BLaER1 treated with 17β-estradiol and CSF1 and Interleukin-3, amounts not matched to agents 10 nM and 100 nM (cell line): Measurements from ENCODE around the gene MRPL24.

Experiments used
- H3K27ac ChIP-seq, 11 experiments: shearing (Covaris generic); formaldehyde crosslinking; 2 replicates each; pipeline ENCODE4 v1.8.1; 2022
- H3K27me3 ChIP-seq, 11 experiments: shearing (Covaris generic); formaldehyde crosslinking; 2 replicates each; pipeline ENCODE4 v1.8.1; 2022
- H3K36me3 ChIP-seq, 11 experiments: shearing (Covaris generic); formaldehyde crosslinking; 2 replicates each; pipeline ENCODE4 v1.8.1; 2022
- H3K4me1 ChIP-seq, 10 experiments: shearing (Covaris generic); formaldehyde crosslinking; 2 replicates each; pipeline ENCODE4 v1.8.1; 2022
- H3K4me2 ChIP-seq, 11 experiments: shearing (Covaris generic); formaldehyde crosslinking; 2 replicates each; pipeline ENCODE4 v1.8.1; 2022
- H3K4me3 ChIP-seq, 10 experiments: shearing (Covaris generic); formaldehyde crosslinking; 2 replicates each; pipeline ENCODE4 v1.8.1; 2022
- H3K9ac ChIP-seq, 11 experiments: shearing (Covaris generic); formaldehyde crosslinking; 2 replicates each; pipeline ENCODE4 v1.8.1; 2022
- H3K9me3 ChIP-seq, 11 experiments: shearing (Covaris generic); formaldehyde crosslinking; replicated peaks in 1 of 11; 2 replicates each; pipeline ENCODE4 v1.8.1; 2022
- H4K20me1 ChIP-seq, 11 experiments: shearing (Covaris generic); formaldehyde crosslinking; 2 replicates each; pipeline ENCODE4 v1.8.1; 2022
- Cebpa-rat ChIP-seq, 11 experiments: shearing (Covaris generic); IDR thresholded peaks; 2 replicates each; pipeline ENCODE4 v1.8.1; 2022

The MRPL24 gene

GRCh38 chr1:156728599-156729462, 12.1 kb downstream of the MRPL24 start, which contains the start of gene ISG20L2:
TSS of gene ISG20L2 (minus strand) at chr1:156728766. CDS start at chr1:156727652, 1,114 bp downstream.
- H3K9ac ChIP-seq: peak within 1 kb of the TSS; percentile 80 to 91 (median 86)
- peaks cover 30 to 43% (median 37%) of the 10 kb centered on the region in 11 experiments for H4K20me1 ChIP-seq
- H3K27ac ChIP-seq: peak within 1 kb of the TSS; percentile 65 to 87 (median 85)
- no peaks in the 10 kb centered on the region for H3K27me3 ChIP-seq
- TF ChIP-seq Cebpa-rat (IDR thresholded peaks at IDR 0.05): no peak
- peaks cover 34 to 52% (median 46%) of the 10 kb centered on the region in 10 experiments for H3K4me1 ChIP-seq
- H3K4me2 ChIP-seq: peak within 1 kb of the TSS; percentile 94 to 100 (median 97)
- H3K36me3 ChIP-seq: peaks cover 26 to 56% (median 37%) of the 10 kb centered on the region in 11 experiments
- H3K4me3 ChIP-seq: peak within 1 kb of the TSS; percentile 66 to 98 (median 84)
- H3K9me3 ChIP-seq: no peaks in the 10 kb centered on the region

- Histone ChIP-seq H3K9me3 (no peaks in the 10 kb centered on the region), H3K36me3 (peaks cover 27 to 56% (median 37%) of the 10 kb centered on the region in 11 experiments), H3K4me2 (peak within 1 kb of the TSS; percentile 94 to 100 (median 97)), H3K27me3 (no peaks in the 10 kb centered on the region), H3K4me1 (peaks cover 34 to 52% (median 47%) of the 10 kb centered on the region in 10 experiments), H3K4me3 (peak within 1 kb of the TSS; percentile 66 to 98 (median 84)), H4K20me1 (peaks cover 38 to 50% (median 45%) of the 10 kb centered on the region in 11 experiments), H3K27ac (peak within 1 kb of the TSS; percentile 65 to 87 (median 85)), H3K9ac (peak within 1 kb of the TSS; percentile 80 to 91 (median 86))
- no peak for TF ChIP-seq Cebpa-rat (IDR thresholded peaks at IDR 0.05)
These were observed 12.8 kb downstream of the MRPL24 start, which contains the start of gene METTL25B for GRCh38 chr1:156727926-156728598. TSS of gene METTL25B (plus strand) at chr1:156728469. CDS start at chr1:156729105, 636 bp downstream.

- no peak for TF ChIP-seq Cebpa-rat (IDR thresholded peaks at IDR 0.05)
- Histone ChIP-seq H4K20me1 (peaks cover 42 to 56% (median 51%) of the 10 kb centered on the region in 11 experiments), H3K27me3 (no peaks in the 10 kb centered on the region), H3K9me3 (no peaks in the 10 kb centered on the region), H3K9ac (peak overlapping the region; percentile 80 to 91 (median 86)), H3K4me1 (peaks cover 34 to 52% (median 47%) of the 10 kb centered on the region in 10 experiments), H3K36me3 (peaks cover 30 to 56% (median 37%) of the 10 kb centered on the region in 11 experiments), H3K4me3 (peak overlapping the region; percentile 66 to 98 (median 84)), H3K27ac (peak overlapping the region; percentile 65 to 87 (median 85); a peak in 21 of 22 replicates), H3K4me2 (peak overlapping the region; percentile 94 to 100 (median 97))
These were observed 13.4 kb downstream of the MRPL24 start for GRCh38 chr1:156727492-156727891.

GRCh38 chr1:156726549-156727226, 14.2 kb downstream of the MRPL24 start:
- H4K20me1 ChIP-seq: peaks cover 46 to 62% (median 58%) of the 10 kb centered on the region in 11 experiments
- no peaks in the 10 kb centered on the region for H3K27me3 ChIP-seq
- H3K4me3 ChIP-seq: peak overlapping the region; percentile 66 to 98 (median 84)
- peak overlapping the region in 7 of 11 experiments; percentile 24 to 86 (median 86); a peak in 6 of 22 replicates for H3K27ac ChIP-seq
- TF ChIP-seq Cebpa-rat (IDR thresholded peaks at IDR 0.05): no peak
- H3K9me3 ChIP-seq: no peaks in the 10 kb centered on the region
- H3K4me1 ChIP-seq: peaks cover 34 to 52% (median 47%) of the 10 kb centered on the region in 10 experiments
- peaks cover 37 to 56% (median 39%) of the 10 kb centered on the region in 11 experiments for H3K36me3 ChIP-seq
- peak overlapping the region; percentile 94 to 100 (median 97) for H3K4me2 ChIP-seq
- H3K9ac ChIP-seq: peak overlapping the region; percentile 80 to 91 (median 86)

- TF ChIP-seq Cebpa-rat (IDR thresholded peaks at IDR 0.05): no peak
- Histone ChIP-seq H3K4me2 (peak overlapping the region; percentile 94 to 100 (median 97)), H3K27ac (peak overlapping the region in 4 of 11 experiments; percentile 6 to 33 (median 28); a peak in 3 of 22 replicates), H3K36me3 (peaks cover 46 to 62% (median 47%) of the 10 kb centered on the region in 11 experiments), H4K20me1 (peaks cover 55 to 71% (median 67%) of the 10 kb centered on the region in 11 experiments), H3K4me1 (peaks cover 34 to 60% (median 50%) of the 10 kb centered on the region in 10 experiments), H3K27me3 (no peaks in the 10 kb centered on the region), H3K9ac (peak overlapping the region; percentile 54 to 91 (median 86); a peak in 21 of 22 replicates), H3K4me3 (peak overlapping the region; percentile 66 to 98 (median 84)), H3K9me3 (no peaks in the 10 kb centered on the region)
These were observed 15.1 kb downstream of the MRPL24 start for GRCh38 chr1:156725683-156726280.

- peaks cover 62 to 91% (median 71%) of the 10 kb centered on the region in 11 experiments for H3K36me3 ChIP-seq
- no peak for TF ChIP-seq Cebpa-rat (IDR thresholded peaks at IDR 0.05)
- no peak overlapping the region for H3K27ac ChIP-seq
These were observed 19.4 kb downstream of the MRPL24 start for GRCh38 chr1:156721535-156721934.

GRCh38 chr1:156721131-156721530, 19.8 kb downstream of the MRPL24 start:
- no peak overlapping the region for H3K4me2 ChIP-seq
- H4K20me1 ChIP-seq: peaks cover 46 to 93% (median 76%) of the 10 kb centered on the region in 11 experiments
- H3K9ac ChIP-seq: 0 out of 22 replicates have a peak overlapping the region, but pooled peaks of 3 of the 11 experiments have one; percentile 9 to 30 (median 17)
- no peaks in the 10 kb centered on the region for H3K27me3 ChIP-seq
- H3K36me3 ChIP-seq: peaks cover 62 to 87% (median 71%) of the 10 kb centered on the region in 11 experiments
- no peak overlapping the region for H3K4me3 ChIP-seq
- peaks cover 15 to 29% (median 21%) of the 10 kb centered on the region in 10 experiments for H3K4me1 ChIP-seq
- H3K27ac ChIP-seq: no peak overlapping the region
- no peaks in the 10 kb centered on the region for H3K9me3 ChIP-seq
- no peak for TF ChIP-seq Cebpa-rat (IDR thresholded peaks at IDR 0.05)

More at GRCh38 chr1:156721535-156721934, 19.4 kb downstream of the MRPL24 start:
- Histone ChIP-seq H3K4me3 (no peak overlapping the region), H4K20me1 (peaks cover 49 to 97% (median 80%) of the 10 kb centered on the region in 11 experiments), H3K27me3 (no peaks in the 10 kb centered on the region), H3K9me3 (no peaks in the 10 kb centered on the region), H3K4me2 (no peak overlapping the region), H3K4me1 (peaks cover 15 to 33% (median 25%) of the 10 kb centered on the region in 10 experiments), H3K9ac (0 out of 22 replicates have a peak overlapping the region, but pooled peaks of 1 of the 11 experiments have one; percentile 17)
